Parathyroid adenoma (tissue), 2 donors: Measurements from ENCODE around the gene GOLGA8H.
"Not testable (repeated sequence)": the region's sequence is repeated elsewhere in the genome, so short reads cannot be mapped to it uniquely, and the experiment has no call there.

ENCODE experiments used
- H2AFZ ChIP-seq: fragments of 300-600 bp; sonication (generic); one replicate; pipeline ENCODE4 v1.7.0; 2017; ENCODE audit warnings: antibody characterized with exemption, mild to moderate bottlenecking
- H3K27ac ChIP-seq: fragments of 300-600 bp; sonication (generic); one replicate; pipeline ENCODE4 v1.7.0; 2017
- H3K27me3 ChIP-seq: fragments of 300-600 bp; sonication (generic); one replicate; pipeline ENCODE4 v1.7.0; 2017; ENCODE audit warnings: low read length; ENCODE audit not compliant: control insufficient read depth, insufficient read depth
- H3K36me3 ChIP-seq: fragments of 300-600 bp; sonication (generic); one replicate; pipeline ENCODE4 v1.7.0; 2017; ENCODE audit warnings: low read length; ENCODE audit not compliant: control insufficient read depth, insufficient read depth
- H3K4me1 ChIP-seq: fragments of 300-600 bp; sonication (generic); one replicate; pipeline ENCODE4 v1.7.0; 2017; ENCODE audit warnings: control low read depth
- H3K4me2 ChIP-seq: fragments of 300-600 bp; sonication (generic); one replicate; pipeline ENCODE4 v1.7.0; 2017; ENCODE audit warnings: low read length
- H3K4me3 ChIP-seq: fragments of 300-600 bp; sonication (generic); one replicate; pipeline ENCODE4 v1.7.0; 2017; ENCODE audit warnings: low read depth, low read length
- H3K79me2 ChIP-seq: fragments of 300-600 bp; sonication (generic); one replicate; pipeline ENCODE4 v1.7.0; 2017; ENCODE audit warnings: control low read depth
- H3K9ac ChIP-seq: fragments of 300-600 bp; sonication (generic); one replicate; pipeline ENCODE4 v1.7.0; 2017; ENCODE audit warnings: mild to moderate bottlenecking
- H3K9me3 ChIP-seq: fragments of 300-600 bp; sonication (generic); one replicate; pipeline ENCODE4 v1.7.0; 2017; ENCODE audit warnings: low read length; ENCODE audit not compliant: control insufficient read depth
- TF ChIP-seq, protein P1 (sequence below): fragments of 300-600 bp; sonication (generic); IDR thresholded peaks from one replicate; pipeline ENCODE4 v1.7.0; 2017; ENCODE audit warnings: antibody characterized with exemption, mild to moderate bottlenecking
- donor health status: primary hyperparathyroidism.

GOLGA8H gene

DNA sequence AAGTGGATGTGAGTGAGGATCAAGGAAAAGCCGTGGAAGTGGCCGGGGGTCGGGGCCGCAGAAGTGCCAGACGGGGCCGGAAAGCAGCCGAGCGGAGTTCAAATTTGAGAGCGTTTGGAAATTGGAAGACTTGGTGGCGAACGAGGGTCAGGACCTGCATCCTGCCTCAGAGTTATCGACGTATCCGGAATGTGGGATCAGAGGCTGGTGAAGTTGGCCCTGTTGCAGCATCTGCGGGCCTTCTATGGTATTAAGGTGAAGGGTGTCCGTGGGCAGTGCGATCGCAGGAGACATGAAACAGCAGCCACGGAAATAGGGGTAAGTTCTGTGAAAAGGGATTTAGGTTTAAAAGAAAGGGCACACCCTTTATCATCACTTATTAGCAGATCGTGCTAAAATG is 22.8 kb downstream of the GOLGA8H start:
- not testable (repeated sequence) for H3K27ac ChIP-seq, H3K9ac ChIP-seq, H3K9me3 ChIP-seq, H2AFZ ChIP-seq, H3K4me1 ChIP-seq, H3K36me3 ChIP-seq, H3K79me2 ChIP-seq, H3K4me2 ChIP-seq, H3K27me3 ChIP-seq
- peak overlapping the region; percentile 71 for H3K4me3 ChIP-seq

DNA sequence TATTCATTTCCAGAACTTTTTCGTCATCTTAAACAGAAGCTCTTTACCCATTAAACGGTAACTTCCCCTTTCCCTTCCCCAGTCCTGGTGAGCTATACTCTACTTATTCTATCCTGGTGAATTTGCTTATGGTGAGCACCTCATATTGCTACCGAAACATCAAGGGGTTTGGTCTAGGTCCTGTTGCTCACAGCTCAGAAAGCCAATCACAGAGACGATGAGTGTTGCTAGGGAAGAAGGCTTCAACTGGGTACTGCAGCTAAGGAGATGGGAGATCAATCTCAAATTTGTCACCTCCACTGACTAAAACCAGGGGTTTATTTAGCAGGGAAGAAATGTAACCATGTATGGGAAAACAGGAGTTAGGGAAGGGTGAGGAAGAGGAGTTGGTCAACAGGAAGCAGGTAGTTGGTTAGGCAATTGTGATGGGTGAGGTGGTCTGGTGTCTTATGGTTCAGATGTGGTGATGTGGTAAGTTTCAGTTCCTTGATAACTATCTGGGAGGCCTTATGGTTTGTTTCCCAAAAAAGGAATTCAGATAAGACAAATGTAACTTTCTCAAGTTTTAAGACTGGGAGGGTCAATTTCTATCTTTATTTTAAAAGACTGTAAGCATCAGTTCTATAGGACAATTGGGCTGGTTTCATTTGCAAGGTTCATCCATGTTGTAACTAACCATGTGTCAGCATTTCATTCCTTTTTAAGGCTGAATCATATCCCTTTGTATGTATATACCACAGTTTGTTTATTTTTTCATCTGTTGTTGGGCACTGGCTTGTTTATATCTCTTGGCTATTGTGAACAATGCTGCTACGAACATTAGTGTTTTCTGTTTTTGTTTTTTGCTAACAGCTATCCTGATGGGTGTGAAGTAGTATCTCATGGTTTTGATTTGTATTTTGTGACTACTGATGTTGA is 46.4 kb downstream of the GOLGA8H start:
- Histone ChIP-seq H3K9me3 (no peaks in the 10 kb centered on the region), H3K9ac (no peak overlapping the region), H3K4me1 (no peaks in the 10 kb centered on the region), H3K4me3 (no peak overlapping the region), H3K27me3 (no peaks in the 10 kb centered on the region), H3K79me2 (no peaks in the 10 kb centered on the region), H3K36me3 (no peaks in the 10 kb centered on the region), H3K27ac (no peak overlapping the region), H2AFZ (no peak overlapping the region), H3K4me2 (no peak overlapping the region)
- TF ChIP-seq, protein P1, sequence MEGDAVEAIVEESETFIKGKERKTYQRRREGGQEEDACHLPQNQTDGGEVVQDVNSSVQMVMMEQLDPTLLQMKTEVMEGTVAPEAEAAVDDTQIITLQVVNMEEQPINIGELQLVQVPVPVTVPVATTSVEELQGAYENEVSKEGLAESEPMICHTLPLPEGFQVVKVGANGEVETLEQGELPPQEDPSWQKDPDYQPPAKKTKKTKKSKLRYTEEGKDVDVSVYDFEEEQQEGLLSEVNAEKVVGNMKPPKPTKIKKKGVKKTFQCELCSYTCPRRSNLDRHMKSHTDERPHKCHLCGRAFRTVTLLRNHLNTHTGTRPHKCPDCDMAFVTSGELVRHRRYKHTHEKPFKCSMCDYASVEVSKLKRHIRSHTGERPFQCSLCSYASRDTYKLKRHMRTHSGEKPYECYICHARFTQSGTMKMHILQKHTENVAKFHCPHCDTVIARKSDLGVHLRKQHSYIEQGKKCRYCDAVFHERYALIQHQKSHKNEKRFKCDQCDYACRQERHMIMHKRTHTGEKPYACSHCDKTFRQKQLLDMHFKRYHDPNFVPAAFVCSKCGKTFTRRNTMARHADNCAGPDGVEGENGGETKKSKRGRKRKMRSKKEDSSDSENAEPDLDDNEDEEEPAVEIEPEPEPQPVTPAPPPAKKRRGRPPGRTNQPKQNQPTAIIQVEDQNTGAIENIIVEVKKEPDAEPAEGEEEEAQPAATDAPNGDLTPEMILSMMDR, result no peak

DNA sequence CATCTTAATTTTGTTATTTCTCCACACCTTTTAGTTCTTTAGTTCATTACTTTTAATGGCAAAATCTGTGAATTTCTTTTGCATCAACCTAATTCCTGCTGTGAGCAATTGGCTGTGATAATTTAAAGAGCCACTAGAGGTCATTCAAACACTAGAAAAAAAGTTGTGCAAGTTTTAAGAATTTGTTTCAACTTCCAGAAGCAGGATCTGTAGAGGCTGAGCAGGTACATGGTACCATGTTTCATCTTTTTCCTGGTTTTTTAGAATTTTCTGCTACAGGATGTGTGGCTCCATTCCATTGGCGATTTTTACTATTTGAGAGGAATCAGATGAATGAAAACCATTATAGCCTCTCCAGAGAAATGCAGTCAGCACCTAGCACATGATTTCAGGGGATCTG is 57.3 kb downstream of the GOLGA8H start:
- not testable (repeated sequence) for H3K4me1 ChIP-seq, H3K4me2 ChIP-seq, H3K4me3 ChIP-seq, H3K79me2 ChIP-seq, H3K9ac ChIP-seq, H3K27ac ChIP-seq, H3K27me3 ChIP-seq, H3K36me3 ChIP-seq, H2AFZ ChIP-seq, H3K9me3 ChIP-seq
- TF ChIP-seq, protein P1, result peak; percentile 6
